ENCODE results near the gene RICTOR.

Gene RICTOR

GRCh38 chr5:38938973-38939372 is 135.2 kb downstream of the RICTOR start:
- in situ Hi-C loops (cut with MboI; ENCODE audit: low sequenced_read_pairs, unreplicated experiment): no loop called here
- no peak for TF ChIP-seq CTCF (IDR thresholded peaks at IDR 0.05; ENCODE audit: borderline replicate concordance, control extremely low read depth, extremely low read depth, insufficient read depth, missing control alignments)

GRCh38 chr5:38938424-38938823 is 135.8 kb downstream of the RICTOR start:
- no peak for TF ChIP-seq CTCF (IDR thresholded peaks at IDR 0.05; ENCODE audit: borderline replicate concordance, control extremely low read depth, extremely low read depth, insufficient read depth, missing control alignments)
- DNase-seq (ENCODE audit: low spot score): no peak
- in situ Hi-C loops (cut with MboI; ENCODE audit: low sequenced_read_pairs, unreplicated experiment): no loop called here

More at GRCh38 chr5:38938973-38939372, 135.2 kb downstream of the RICTOR start:
- no peak for DNase-seq (ENCODE audit: low spot score)

- DNase-seq (ENCODE audit: low spot score): no peak
- TF ChIP-seq CTCF (IDR thresholded peaks at IDR 0.05; ENCODE audit: borderline replicate concordance, control extremely low read depth, extremely low read depth, insufficient read depth, missing control alignments): no peak
- in situ Hi-C loops (cut with MboI; ENCODE audit: low sequenced_read_pairs, unreplicated experiment): no loop called here
These were observed 137.9 kb downstream of the RICTOR start for GRCh38 chr5:38936269-38936668.

GRCh38 chr5:38935437-38935836 is 138.8 kb downstream of the RICTOR start:
- no peak for TF ChIP-seq CTCF (IDR thresholded peaks at IDR 0.05; ENCODE audit: borderline replicate concordance, control extremely low read depth, extremely low read depth, insufficient read depth, missing control alignments)
- in situ Hi-C loops (cut with MboI; ENCODE audit: low sequenced_read_pairs, unreplicated experiment): no loop called here
- no peak for DNase-seq (ENCODE audit: low spot score)

- DNase-seq (ENCODE audit: low spot score): no peak
- no peak for TF ChIP-seq CTCF (IDR thresholded peaks at IDR 0.05; ENCODE audit: borderline replicate concordance, control extremely low read depth, extremely low read depth, insufficient read depth, missing control alignments)
- in situ Hi-C loops (cut with MboI; ENCODE audit: low sequenced_read_pairs, unreplicated experiment): no loop called here
These were observed 141.3 kb downstream of the RICTOR start for GRCh38 chr5:38932854-38933408.

- no peak for TF ChIP-seq CTCF (IDR thresholded peaks at IDR 0.05; ENCODE audit: borderline replicate concordance, control extremely low read depth, extremely low read depth, insufficient read depth, missing control alignments)
- in situ Hi-C loops (cut with MboI; ENCODE audit: low sequenced_read_pairs, unreplicated experiment): no loop called here
- no peak for DNase-seq (ENCODE audit: low spot score)
These were observed 142.5 kb downstream of the RICTOR start for GRCh38 chr5:38931731-38932130.

Data from GM13976 (cell line).